ENCODE results near the gene B9D1.

Gene B9D1

GRCh38 chr17:19317359-19318095, 45.0 kb downstream of the B9D1 start:
- no peak for DNase-seq

GRCh38 chr17:19316761-19317358, 45.7 kb downstream of the B9D1 start:
- no peak for DNase-seq

DNA sequence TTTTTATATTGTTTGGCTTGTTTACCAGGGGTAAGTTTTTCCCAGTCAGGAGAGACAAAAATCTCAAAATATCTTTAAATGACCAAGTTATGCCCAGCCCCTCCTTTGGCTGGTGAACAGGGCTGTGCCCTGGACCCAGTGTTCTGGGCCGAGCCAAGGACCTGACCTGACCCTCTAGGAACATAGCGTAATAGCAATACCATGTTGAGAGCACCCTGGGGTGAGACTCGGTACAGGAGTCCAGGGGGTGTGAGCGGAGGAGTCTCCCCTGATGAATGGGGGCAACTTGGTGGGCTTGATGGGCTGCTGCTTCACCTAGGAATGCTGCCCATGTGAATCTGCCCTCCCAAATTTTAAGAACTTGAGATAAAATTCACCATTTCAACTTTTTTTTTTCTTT, 47.4 kb downstream of the B9D1 start:
- DNase-seq = no peak

DNA sequence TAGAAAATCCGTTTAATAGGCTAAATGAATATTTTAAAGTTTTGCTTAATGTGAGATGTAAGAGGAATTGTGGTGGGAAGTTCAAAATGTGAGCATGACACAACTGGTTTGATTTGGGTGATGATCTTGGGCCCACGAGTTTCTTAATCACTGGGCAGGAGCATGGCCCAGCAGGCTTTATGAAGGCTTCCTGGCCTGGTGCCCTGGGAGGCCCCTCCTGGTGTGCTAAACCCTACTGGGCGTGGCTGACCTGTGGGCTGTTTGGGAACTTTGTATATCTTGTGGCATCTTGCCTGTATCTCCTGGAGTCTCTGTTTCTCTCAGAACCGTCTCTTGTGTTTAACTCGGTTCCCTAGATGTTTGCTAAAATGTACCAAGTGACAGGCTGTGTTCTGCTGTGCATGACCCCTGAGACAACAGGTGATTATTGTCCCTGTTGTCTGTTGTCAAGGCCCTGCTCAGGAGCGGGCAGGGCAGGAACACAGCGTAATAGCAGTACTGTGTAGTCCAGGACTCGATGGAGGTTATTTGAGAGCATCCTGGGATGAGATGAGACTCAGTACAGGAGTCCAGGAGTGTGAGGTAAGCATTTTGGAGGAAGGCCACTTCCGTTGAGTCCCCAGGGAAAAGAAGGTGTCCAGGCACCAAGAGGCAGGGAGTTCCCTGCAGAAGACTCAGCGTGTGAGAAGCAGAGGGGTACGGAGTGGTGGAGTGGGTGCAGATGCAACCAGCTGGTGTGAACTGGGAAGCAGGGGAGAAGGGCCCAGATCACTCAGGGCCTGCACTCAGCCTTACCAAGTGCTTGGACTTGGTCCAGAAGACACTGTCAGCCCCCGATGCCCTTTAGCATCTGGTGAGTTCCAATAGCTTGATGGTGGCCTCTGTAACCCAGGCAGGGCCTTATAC, 48.5 kb downstream of the B9D1 start:
- no peak for DNase-seq

DNA sequence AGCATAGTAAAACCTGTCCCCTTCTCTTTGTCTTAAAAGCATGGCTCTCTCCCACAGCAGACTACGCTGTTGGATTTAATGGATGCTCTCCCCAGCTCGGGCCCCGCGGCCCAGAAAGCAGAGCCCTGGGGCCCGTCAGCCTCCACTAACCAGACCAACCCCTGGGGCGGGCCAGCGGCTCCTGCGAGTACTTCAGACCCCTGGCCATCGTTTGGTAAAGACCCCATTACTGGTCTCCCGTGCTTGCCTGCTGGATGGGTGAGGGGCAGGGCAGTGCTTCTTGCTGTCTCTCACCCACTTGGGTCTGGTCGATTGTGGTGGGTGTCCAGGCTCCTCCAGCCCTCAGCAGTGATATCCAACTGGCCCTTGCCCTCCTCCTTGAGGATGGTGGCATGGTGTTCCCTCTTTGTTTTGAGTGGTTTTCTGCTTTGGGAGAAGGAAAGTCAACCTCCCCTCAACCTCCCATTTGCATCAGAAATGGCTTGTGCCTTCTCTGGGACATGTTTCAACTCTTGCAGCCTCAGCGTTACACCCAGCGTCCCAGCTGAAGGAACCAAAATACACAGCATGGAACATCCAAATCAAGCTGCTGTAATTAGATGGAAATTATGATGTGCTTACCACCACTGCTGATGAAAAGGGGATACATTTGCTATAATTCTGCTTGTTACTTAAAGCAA, 49.3 kb downstream of the B9D1 start:
- no peak for DNase-seq

GRCh38 chr17:19312406-19312805, 50.1 kb downstream of the B9D1 start:
- no peak for DNase-seq

DNA sequence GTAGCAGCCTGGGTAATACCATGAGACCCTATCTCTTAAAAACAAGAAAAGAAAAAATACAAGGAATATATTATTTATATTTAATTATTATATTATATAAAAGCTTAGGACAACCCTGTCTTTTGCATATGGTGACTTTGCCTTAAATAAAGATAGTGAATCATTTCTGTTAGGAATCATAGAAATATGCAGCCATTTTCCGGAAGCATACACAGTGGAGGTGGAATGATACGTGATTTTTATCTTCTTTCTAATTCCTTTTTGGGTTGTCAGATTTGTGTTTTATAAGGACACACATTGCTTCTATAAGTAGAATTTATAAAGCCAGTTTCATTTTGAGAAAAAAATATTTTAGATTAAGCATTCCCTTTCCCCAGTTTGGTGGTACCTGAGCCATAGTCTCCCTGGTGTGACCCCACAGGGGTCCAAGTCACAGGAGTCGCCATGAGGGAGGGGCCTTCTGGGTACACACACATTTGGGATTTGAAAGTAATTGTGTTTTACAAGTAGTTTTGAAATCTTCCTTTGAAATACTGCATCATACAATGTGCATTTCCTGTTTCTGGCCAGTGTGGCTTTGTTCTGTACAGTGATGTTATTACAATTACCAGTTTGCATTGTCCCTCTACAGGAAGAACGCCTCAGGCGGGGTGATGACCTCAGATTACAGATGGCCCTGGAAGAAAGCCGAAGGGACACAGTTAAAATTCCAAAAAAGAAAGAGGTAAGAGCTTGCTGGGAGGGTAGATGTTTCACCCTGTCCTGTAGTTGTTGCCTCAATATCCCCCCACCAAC, 50.9 kb downstream of the B9D1 start:
- no peak for DNase-seq

DNA sequence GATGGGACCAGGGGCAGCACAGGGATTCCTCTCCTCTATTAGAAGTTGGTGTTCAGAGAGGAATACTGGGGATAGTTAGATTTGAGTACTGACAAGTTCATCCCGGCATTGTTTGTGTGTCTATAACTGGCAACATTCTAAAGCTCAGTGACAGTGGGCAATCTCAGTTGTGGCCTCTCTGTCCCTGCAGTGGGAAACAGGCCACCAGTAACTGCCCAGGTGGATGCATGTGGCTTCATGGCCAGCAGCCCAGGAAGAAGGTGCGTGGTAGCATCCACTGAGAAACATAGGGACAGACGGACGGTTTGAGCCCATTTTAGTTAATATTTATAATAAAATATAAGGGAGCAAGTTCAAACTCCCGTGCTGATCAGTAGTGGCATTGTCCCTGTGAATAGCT, 51.5 kb downstream of the B9D1 start:
- no peak for DNase-seq

DNA sequence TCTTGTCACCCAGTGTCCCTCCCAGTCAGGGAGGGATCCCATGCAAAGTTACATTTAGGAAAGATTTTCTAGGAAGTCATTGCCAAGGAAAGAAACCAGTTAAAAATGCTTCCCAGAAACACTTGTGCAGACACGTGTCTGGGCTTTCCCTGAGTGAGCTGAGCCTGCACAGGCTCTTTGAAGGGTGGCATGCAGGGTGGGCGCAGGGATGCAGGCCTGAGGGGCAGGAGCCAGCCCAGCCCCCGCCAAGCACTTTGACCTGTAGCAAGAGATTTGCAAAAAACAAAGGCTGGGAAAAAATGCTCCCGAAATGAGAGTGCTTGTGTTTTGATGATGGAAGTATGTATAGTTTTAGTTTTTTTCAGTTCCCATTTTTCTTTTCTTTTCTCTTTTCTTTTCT, 52.4 kb downstream of the B9D1 start:
- DNase-seq = no peak

- no peak for DNase-seq
Observed at GRCh38 chr17:19309701-19310100, 52.8 kb downstream of the B9D1 start.

DNA sequence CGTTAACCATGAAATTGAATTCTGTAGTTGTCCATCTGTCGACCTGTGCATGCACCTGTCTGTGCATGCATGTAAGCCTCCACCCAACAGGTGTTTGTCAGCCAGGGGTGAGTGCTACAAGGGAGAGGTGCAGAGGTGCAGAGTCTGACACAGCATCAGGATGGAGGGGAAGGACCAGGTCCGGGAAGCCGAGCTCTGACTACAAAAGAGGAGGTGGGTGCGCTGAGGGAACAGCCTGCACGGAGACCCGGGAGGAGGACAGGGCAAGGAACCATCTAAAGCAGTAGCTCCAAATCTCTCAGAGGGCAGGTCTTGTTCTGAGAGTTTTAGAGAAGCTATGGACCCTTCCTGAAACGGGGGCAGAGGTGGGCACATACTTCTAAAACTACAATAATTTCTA, 54.1 kb downstream of the B9D1 start:
- DNase-seq = no peak

- no peak for DNase-seq
Observed at GRCh38 chr17:19307521-19307920, 55.0 kb downstream of the B9D1 start.

DNA sequence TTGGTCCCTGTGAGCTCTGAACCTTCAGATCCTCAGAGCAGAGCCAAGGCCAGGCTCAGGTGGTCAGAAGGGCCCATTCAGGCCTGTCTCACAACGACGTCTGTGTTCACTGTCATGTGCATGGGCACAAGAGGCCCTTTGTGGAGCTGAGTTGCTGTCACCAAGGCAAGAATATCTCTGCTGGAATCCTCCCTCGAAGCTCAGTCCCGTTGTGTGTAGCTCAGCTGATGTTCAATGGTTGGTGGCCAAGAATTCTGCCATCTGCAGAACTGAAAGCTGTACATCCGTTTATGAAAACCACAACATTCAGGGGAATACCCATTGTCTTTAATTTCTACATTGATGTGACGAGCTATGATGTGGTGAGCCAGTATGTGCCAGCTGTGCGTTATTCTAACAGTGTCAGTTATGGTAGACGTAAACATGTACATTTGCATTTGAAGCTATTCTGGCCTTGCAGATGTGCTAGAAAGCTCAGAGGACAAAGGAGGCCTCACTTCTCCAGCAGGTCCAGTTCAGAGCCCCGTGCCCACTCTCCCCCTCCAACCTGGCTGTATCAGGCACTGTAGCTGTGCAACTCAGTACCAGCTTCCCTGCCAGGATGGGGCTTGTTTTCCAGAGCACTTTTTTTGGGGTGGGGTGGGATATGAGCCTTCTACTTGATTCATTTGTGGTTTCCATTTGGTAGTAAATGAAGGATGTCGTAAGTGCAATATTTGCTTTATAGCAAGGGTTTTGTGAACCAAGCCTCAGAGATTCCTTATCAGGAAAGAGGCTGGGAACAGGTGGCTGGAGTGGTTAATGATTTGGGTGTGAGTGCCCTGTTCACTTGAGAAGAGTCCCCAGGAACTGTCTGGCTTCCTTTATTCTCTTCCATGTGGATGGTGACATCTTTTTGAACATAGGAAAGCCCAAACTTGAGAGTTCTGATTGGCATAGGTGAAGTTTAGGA, 56.1 kb downstream of the B9D1 start:
- peak in 1 of 2 donors; percentile 6 for DNase-seq

GRCh38 chr17:19305761-19306159, 56.8 kb downstream of the B9D1 start:
- DNase-seq = no peak

GRCh38 chr17:19305256-19305655, 57.3 kb downstream of the B9D1 start:
- DNase-seq = no peak

GRCh38 chr17:19304751-19305150, 57.8 kb downstream of the B9D1 start:
- no peak for DNase-seq

DNA sequence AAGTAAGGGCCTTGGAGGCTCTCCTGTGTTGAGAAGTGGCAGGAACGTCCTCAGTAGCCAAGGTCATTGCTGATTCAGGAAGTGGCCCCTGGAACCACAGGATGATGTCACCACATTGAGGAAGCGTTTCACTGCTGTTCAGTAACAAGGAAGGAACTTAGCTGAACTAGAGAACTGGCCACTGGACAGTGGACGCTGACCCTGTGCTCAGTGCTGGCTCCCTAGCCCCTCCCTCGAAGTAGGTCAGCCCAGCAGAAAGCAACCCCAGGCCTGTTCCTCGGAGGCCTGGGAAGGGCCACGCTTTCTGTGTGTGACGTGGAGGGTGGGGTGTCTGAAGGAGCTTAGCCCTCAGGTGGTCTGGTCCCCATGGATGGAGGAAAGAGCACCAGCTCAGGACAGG, 58.3 kb downstream of the B9D1 start:
- no peak for DNase-seq

DNA sequence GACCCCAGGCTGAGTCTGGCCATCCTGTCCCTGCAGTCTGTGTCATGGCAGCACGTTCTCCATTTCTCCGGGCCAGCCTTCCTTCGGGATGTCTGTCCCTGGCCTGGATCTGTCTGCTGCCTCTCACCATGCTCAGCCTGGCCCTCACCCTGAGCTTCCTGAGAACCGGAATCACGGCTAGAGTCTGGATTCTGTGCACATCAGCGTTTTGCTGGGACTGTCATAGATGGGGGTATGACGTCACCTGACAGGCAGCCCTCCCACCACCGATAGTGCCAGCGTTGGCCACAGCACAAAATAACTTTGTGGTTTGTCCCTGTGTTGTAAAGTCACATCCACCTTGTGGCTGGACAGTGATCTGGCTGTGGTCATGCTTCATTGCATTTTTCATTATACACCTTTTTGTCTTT, 59.2 kb downstream of the B9D1 start:
- no peak for DNase-seq

DNA sequence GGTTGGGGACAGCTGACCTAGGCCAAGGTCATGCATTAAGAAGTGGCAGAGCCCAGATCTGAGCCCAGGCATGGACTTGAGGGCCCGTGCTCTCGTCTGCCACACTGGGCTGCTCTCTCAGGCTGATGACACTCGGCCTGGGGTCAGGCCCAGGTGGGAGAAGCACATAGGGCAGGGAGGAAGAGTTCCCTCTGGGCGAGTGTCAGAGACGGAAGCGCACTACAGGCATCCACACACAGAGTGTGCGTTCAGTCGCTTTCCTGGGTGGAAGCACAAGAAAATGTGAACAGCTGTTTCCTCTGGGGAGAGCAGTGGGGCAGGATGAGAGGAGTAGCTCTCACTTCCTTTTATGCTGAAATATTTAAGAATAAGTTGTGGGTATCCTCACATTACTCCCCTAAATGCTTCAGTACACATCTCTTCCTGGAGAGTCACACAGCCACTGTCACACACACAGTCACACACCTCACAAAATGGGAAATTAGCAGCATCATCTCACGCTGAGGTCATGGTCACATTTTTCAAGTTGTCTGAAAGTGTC, 59.7 kb downstream of the B9D1 start:
- no peak for DNase-seq

DNA sequence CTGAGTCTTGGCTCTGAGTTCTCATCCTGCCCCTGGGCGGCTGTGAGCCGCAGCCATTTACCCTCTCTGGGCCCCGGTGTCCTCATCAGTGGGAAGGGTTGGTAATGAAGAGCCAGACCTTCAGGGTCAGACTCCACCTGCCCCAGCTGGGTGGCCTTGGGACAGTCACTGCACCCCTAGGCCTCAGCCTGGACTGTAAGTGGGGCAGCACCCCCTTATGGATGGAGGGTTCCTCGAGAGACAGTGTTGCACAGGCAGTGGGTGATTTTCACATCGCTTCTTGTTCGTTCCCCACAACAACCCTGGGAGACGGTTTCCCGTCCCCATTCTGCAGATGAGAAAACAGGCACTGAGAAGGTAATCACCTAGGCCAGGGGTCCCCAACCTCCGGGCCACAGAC, 60.5 kb downstream of the B9D1 start:
- DNase-seq = no peak

Measured in stimulated activated CD4-positive, alpha-beta T cell treated with anti-CD3 and anti-CD28 coated beads, Interleukin-2, amount 100 ng/mL, for 48 hours (primary cell).